KOPT-K1 (cell line): Measurements from ENCODE around the gene TOLLIP.
"Not testable (repeated sequence)": the region's sequence is repeated elsewhere in the genome, so short reads cannot be mapped to it uniquely, and the experiment has no call there.

Experiments used
- H3K27ac ChIP-seq: fragments of 200-600 bp; sonication (generic); 2 replicates; pipeline ENCODE4 v1.5.1; 2016; ENCODE audit warnings: antibody characterized with exemption, mild to moderate bottlenecking, low read depth, low read length; ENCODE audit not compliant: poor library complexity, severe bottlenecking
- H3K36me3 ChIP-seq: fragments of 200-600 bp; sonication (generic); 2 replicates; pipeline ENCODE4 v1.5.1; 2017; ENCODE audit warnings: antibody characterized with exemption, mild to moderate bottlenecking, low read length, moderate library complexity; ENCODE audit not compliant: insufficient read depth
- H3K9me3 ChIP-seq: fragments of 200-600 bp; sonication (generic); 2 replicates; pipeline ENCODE4 v1.5.1; 2017; ENCODE audit warnings: antibody characterized with exemption, low read length, mild to moderate bottlenecking; ENCODE audit not compliant: insufficient read depth, poor library complexity, severe bottlenecking

TOLLIP gene

DNA sequence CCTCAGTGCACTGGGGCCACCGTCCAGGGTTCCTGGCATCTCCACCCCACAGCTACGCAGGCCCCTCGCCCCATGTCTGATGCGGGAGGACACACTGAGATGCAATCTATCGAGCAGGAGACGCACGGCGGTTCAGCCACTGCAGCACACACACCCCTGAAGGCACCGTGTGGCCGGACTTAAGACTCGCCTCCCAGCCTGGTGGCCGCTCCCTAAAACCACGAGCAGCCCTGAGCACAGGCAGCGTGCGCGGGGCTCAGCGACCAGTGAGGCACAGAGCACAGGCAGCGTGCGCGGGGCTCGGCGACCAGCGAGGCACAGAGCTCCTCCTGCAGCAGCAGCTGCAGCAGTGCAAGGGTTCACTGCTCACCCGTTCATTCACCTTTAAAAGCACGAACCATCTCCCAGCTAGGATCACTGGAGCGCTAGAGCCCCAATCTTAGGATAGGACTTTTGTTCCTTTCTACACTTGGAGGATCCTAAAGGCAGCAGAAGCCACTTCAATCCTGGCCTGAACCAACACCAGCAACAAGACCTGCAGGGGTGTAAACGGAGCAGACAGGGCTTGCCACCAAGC is 31.4 kb downstream of the TOLLIP start:
- H3K9me3 ChIP-seq, result no peaks in the 10 kb centered on the region
- H3K36me3 ChIP-seq, result peaks cover 51% of the 10 kb centered on the region; the same call in 1 of the 2 replicates
- H3K27ac ChIP-seq, result no peak overlapping the region

DNA sequence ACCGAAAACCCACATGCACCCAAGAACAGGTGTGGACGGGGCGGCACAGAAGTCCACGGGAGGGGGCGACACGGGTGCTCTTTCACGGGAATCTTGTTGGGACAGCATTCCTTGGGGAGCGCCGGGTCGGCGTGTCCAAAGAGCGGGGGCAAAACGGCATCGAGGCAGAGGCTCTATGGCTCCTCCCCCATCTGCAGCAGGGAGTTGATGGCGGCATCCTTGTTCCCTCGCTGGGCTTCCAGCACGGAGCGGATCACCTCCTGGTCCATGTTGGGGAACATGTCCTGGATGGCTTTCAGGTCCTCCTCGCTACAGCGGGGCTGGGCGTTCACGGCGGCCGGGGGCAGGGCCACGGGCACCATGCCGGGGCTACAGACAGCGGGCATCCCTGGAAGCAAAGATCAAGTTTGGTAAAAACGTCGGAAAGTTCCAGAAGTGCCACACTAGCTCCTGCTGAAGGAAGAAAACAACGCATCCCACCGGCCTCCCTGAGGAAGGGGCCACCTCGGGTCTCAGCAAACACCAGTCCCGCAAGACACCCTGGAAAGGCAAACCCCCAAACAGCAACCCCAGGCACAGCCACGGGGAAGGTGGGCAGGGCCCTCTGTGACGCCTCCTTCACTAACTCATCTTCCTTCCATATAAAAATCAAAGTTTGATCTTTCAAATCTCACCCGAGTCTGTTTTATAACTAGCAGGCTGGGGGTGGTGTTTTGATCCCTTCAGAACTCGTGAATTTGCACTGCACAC is 32.4 kb downstream of the TOLLIP start:
- Histone ChIP-seq H3K9me3 (no peaks in the 10 kb centered on the region), H3K36me3 (peaks cover 48% of the 10 kb centered on the region; the same call in 1 of the 2 replicates), H3K27ac (no peak overlapping the region)

DNA sequence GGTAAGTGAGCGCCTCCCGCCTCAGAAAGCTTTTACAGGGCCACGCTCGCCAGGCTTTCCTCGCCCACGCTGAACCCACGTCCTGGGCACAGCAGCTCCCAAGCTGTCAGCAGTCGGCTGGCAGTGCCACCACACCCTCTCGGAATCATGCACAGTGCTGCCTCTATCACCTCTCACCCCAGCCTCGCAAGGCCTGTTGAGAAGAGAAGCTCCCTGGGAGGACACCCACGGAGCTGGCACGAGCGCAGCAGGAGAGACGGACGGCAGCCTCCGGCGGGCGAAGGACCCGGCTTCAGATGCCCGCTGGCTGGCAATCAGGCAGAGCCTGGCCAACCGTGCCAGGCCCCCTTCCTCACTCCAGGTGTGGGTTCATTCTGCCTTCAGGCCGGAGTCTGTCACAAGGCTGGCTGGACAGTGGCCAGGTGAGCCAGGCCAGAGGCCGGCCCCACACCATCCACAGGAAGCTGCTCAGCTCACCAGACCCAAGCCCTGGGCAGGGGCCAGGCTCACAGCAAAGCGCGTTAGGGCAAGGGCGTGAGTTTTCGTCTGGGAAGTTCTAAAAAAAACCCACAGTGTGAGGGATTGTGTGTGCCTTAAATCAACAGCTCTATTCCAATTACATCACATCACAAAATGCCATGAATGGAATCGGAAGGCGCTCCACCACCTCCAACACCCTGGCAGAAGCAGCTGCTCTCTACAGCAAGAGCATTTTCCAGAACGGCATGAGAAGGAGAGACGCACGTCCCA is 33.2 kb downstream of the TOLLIP start:
- Histone ChIP-seq H3K36me3 (peaks cover 40% of the 10 kb centered on the region; the same call in 1 of the 2 replicates), H3K9me3 (no peaks in the 10 kb centered on the region), H3K27ac (no peak overlapping the region)

DNA sequence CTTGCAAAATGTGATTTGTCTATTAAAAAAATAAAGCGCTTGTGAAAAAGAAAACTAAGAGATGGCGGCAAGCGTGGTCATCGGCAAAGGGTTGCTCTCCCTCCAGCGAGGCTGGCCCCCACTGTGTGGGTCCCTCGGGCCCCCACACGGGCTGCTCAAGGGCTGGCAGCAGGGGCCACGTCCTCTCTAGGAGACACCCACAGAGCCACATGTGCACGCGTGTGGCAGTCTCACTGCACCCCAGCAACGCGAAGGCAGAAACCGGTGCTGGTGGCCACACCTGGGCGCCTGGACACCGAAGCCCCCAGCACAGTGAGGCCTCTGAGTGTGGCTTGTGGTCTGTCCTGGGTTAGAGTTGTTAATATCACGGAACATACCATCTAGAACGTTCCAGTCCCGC is 34.4 kb downstream of the TOLLIP start:
- H3K9me3 ChIP-seq, result no peaks in the 10 kb centered on the region
- H3K27ac ChIP-seq, result no peak overlapping the region
- H3K36me3 ChIP-seq, result peaks cover 33% of the 10 kb centered on the region; the same call in 1 of the 2 replicates

DNA sequence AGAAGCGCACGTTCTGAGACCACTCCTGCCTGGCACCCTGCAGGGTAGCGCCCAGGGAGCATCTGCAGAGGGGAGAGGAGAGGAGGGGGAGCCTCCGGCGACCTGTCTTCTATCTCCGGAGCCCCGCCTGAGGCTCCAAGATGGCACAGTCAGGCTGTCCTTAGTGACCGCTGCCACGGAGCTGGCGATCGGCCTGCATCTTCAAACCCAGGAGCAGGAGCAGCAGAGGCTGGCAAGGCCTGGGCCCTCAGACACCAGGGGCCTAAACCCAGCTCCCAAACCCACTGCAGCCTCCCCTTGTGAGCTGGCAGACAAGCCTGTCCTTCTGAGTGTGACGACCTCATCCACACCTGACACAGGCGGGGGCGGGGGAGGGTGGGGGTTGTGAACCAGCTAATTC is 34.9 kb downstream of the TOLLIP start:
- no peaks in the 10 kb centered on the region for H3K9me3 ChIP-seq
- H3K27ac ChIP-seq, result no peak overlapping the region
- peaks cover 33% of the 10 kb centered on the region; the same call in 1 of the 2 replicates for H3K36me3 ChIP-seq

DNA sequence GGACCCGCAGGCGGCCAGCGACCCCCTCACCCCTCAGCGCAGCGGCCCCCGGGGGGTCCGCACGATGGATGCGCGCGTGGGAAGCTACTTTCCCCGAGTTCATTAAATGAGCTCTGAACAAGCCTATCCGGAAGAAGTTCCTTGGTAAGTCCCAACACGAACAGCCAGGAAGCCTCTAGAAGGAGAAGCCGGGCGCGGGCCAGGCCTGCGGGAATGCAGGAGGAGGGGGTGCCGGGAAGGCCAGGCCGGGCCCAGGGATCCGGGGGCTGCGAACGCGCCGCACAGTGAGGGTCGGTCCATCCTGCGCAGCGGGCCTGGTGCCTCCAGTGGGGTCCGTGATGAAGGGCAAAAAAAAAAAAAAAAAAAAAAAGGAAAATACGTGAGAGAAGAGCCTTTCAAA is 36.9 kb downstream of the TOLLIP start:
- no peaks in the 10 kb centered on the region for H3K9me3 ChIP-seq
- H3K36me3 ChIP-seq, result peaks cover 23% of the 10 kb centered on the region; the same call in 1 of the 2 replicates
- H3K27ac ChIP-seq, result no peak overlapping the region

DNA sequence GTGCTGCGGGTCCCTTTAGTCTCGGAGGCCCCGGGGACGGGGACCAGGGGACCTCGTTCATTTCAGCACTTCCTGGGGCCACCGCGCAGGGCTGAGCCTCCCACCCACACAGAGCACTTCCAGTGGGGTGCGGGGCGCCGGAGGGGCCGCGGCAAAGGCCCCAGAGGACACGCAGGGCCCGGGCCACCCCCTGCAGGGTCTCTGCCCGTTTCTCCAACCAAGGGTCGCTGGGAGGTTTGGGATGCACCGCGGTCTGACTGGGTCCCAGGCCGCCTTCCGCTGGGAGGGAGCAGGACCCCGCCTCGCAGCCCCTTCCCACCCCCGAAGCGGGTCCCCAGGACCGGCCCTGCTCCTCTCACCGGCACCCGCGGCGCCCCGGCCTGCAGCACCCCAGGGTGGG is 37.5 kb downstream of the TOLLIP start:
- Histone ChIP-seq H3K27ac (no peak overlapping the region), H3K9me3 (no peaks in the 10 kb centered on the region), H3K36me3 (peaks cover 19% of the 10 kb centered on the region; the same call in 1 of the 2 replicates)

DNA sequence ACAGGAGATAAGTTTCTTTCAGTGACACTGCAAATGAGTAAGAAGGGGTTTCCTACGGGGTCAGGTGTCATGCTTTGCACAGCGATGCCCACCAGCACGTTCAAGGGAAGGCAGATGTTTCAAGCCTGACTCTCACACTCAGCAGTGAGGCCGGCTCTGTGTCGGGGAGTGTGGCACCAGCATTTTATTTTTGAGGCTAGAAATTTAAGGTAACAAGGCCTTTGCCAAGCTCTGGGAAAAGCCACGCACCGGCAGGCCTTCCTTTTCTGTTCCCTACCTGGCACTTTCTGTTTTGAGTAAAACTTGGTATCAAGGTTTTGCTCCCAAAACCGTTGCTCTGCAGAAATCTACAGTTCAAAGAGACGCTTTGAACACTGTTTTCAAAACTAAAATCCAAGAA is 38.0 kb downstream of the TOLLIP start:
- no peak overlapping the region for H3K27ac ChIP-seq

DNA sequence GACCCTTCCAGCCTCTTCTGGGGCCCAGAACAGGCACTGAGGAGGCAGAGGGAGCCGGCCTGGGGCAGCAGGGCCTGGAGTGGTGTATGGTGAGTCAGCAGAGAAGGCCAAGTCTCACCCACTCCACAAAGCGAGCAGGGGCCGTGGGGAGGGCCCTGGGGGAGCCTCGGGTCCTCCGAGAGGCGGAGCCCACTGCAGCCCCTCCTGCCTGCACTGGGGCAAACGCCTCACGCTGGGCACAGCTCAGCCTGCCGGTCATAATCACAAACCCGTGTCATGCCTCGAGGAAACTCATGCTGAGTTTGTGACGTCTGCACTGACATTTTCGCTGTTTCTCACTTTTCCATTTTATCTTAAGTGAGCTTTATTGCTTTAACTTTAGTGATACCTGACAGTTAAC is 38.4 kb downstream of the TOLLIP start:
- Histone ChIP-seq H3K27ac (no peak overlapping the region), H3K9me3 (peaks cover 4% of the 10 kb centered on the region)

More for the DNA sequence above, 38.0 kb downstream of the TOLLIP start:
- Histone ChIP-seq H3K9me3 (peaks cover under 1% of the 10 kb centered on the region), H3K36me3 (peaks cover 13% of the 10 kb centered on the region; the same call in 1 of the 2 replicates)

DNA sequence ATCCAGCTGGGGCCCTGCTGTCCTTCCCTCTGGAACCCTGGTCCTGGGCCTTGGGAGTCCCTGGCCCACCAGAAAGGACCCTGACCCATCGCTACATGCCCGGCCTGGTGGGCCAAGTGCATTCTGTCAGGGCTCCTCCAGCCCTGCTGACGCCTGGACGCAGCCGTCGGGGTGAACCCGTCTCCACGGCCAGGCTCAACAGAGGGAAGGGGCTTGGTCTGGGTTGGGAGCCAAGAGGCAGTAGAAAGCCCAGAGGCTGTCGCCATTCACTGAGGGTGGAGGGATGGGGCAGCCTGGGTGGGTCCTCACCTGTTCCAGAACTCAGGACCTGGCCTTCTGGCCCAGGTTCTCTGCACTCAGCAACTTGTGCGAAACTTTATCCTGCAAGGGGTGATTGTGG is 39.0 kb downstream of the TOLLIP start:
- Histone ChIP-seq H3K9me3 (peaks cover 10% of the 10 kb centered on the region), H3K36me3 (peaks cover 5% of the 10 kb centered on the region; the same call in 1 of the 2 replicates), H3K27ac (no peak overlapping the region)

More for the DNA sequence above, 38.4 kb downstream of the TOLLIP start:
- H3K36me3 ChIP-seq, result peaks cover 9% of the 10 kb centered on the region; the same call in 1 of the 2 replicates

DNA sequence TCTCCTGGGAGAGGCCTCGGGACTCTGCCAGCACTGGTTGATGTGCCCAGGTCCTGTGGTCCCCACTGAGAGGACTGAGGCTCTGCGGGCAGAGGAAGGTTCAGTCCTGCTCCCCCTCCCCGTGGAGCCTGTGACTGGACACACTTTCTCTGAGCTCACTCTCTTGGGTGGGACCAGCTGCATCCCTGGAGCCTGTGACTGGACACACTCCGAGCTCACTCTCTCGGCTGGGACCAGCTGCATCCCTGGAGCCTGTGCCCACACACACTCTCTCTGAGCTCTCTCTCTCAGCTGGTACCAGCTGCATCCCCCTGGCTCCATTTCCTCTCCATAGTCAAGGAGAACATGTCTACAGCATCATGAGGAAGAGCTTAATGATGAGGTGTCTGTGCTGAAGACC is 39.5 kb downstream of the TOLLIP start:
- H3K9me3 ChIP-seq, result peaks cover 15% of the 10 kb centered on the region
- no peak overlapping the region for H3K27ac ChIP-seq
- peaks cover under 1% of the 10 kb centered on the region; the same call in 1 of the 2 replicates for H3K36me3 ChIP-seq

DNA sequence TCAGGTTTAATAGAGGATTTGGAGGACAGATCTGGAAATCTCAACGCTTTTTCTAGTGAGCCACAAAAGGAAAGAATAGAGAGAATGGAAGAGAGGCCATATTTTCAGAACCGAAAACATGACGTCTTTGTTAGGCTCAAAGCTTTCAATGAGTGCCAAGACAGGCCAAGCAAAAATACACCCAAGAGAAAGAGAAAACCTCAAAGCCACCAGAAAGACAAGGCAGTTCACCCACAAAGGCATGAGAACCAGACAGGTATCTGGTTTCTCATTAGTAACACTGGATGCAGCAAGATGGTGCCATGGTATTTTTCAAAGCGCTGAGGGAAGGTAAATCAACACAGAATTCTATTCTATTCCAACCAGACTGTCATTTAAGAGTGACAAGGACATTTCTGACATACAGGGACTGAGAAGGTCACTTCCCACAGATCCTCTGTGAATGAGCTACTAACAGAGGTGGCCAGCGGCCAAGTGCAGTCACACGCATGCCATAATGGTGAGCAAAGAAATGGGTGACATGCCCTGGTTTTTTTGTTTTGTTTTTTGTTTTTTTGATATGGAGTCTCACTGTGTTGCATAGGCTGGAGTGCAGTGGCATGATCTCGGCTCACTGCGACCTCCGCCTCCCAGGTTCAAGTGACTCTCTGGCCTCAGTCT is 41.9 kb downstream of the TOLLIP start:
- H3K9me3 ChIP-seq, result peaks cover 17% of the 10 kb centered on the region
- no peaks in the 10 kb centered on the region for H3K36me3 ChIP-seq
- H3K27ac ChIP-seq, result no peak overlapping the region

DNA sequence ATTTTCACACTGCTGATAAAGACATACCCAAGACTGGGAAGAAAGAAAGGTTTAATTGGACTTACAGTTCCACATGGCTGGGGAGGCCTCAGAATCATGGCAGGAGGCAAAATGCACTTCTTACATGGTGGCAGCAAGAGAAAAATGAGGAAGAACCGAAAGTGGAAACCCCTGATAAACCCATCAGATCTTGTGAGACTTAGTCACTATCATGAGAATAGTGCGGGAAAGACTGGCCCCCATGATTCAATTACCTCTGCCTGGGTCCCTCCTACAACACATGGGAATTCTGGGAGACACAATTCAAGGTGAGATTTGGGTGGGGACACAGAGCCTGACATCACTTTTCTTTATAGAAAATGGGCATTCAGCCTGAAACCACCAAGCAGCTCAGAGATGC is 42.5 kb downstream of the TOLLIP start:
- not testable (repeated sequence) for H3K36me3 ChIP-seq, H3K27ac ChIP-seq
- H3K9me3 ChIP-seq, result peaks cover 17% of the 10 kb centered on the region

DNA sequence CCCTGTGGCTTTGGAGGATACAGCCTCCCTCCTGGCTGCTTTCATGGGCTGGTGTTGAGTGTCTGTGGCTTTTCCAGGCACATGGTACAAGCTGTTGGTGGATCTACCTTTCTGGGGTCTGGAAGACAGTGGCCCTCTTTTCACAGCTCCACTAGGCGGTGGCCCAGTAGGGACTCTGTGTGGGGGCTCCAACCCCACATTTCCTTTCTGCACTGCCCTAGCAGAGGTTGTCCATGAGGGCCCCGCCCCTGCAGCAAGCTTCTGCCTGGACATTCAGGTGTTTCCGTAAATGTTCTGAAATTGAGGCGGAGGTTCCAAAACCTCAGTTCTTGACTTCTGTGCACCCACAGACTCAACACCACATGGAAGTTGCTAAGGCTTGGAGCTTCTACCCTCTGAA is 44.0 kb downstream of the TOLLIP start:
- H3K36me3 ChIP-seq, H3K27ac ChIP-seq: not testable (repeated sequence)
- peaks cover 17% of the 10 kb centered on the region for H3K9me3 ChIP-seq

DNA sequence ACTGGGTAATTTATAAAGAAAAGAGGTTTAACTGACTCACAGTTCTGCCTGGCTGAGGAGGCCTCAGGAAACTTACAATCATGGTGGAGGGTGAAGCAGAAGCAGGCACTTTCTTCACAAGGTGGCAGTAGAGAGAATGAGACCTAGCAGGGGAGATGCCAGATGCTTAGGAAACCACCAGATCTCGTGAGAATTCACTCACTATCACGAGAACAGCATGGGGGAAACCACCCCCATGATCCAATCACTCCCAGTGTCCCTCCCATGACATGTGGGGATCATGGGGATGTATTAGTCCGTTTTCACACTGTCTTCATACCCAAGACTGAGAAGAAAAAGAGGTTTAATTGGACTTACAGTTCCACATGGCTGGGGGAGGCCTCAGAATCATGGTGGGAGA is 45.0 kb downstream of the TOLLIP start:
- peaks cover 17% of the 10 kb centered on the region for H3K9me3 ChIP-seq
- not testable (repeated sequence) for H3K27ac ChIP-seq, H3K36me3 ChIP-seq
